GM18861 (cell line): ENCODE measurements around the gene KRTAP5-11.
"Not testable (repeated sequence)": the region's sequence is repeated elsewhere in the genome, so short reads cannot be mapped to it uniquely, and the experiment has no call there.

Experiments used
- ATAC-seq: cut with Tn5 transposase; IDR thresholded peaks from one replicate; pipeline ENCODE4 v1.9.1; 2021; ENCODE audit not compliant: unreplicated experiment

KRTAP5-11 gene

GRCh38 chr11:71557257-71557656, 25.4 kb downstream of the KRTAP5-11 start:
- ATAC-seq: no peak

- ATAC-seq: no peak
Measured at GRCh38 chr11:71556018-71556417, 26.7 kb downstream of the KRTAP5-11 start.

- ATAC-seq: no peak
Measured at GRCh38 chr11:71555508-71555907, 27.2 kb downstream of the KRTAP5-11 start.

- ATAC-seq: no peak
Measured at GRCh38 chr11:71554996-71555395, 27.7 kb downstream of the KRTAP5-11 start.

GRCh38 chr11:71551711-71552110, 31.0 kb downstream of the KRTAP5-11 start:
- ATAC-seq: no peak

- ATAC-seq: no peak
Measured at GRCh38 chr11:71548716-71549151, 33.9 kb downstream of the KRTAP5-11 start.

- no peak for ATAC-seq
Measured at GRCh38 chr11:71548120-71548519, 34.6 kb downstream of the KRTAP5-11 start, which contains the start of gene KRTAP5-9. Gene KRTAP5-9 (plus strand): TSS chr11:71548420. CDS start chr11:71548658, 238 bp downstream.

GRCh38 chr11:71545405-71545966, 37.2 kb downstream of the KRTAP5-11 start:
- ATAC-seq: no peak

GRCh38 chr11:71544525-71545214, 38.0 kb downstream of the KRTAP5-11 start:
- no peak for ATAC-seq

- ATAC-seq: no peak
Measured at GRCh38 chr11:71543866-71544265, 38.8 kb downstream of the KRTAP5-11 start.

- ATAC-seq: no peak
Measured at GRCh38 chr11:71542879-71543777, 39.5 kb downstream of the KRTAP5-11 start.

- ATAC-seq: no peak
Measured at GRCh38 chr11:71542382-71542781, 40.3 kb downstream of the KRTAP5-11 start.

GRCh38 chr11:71540521-71541304, 42.0 kb downstream of the KRTAP5-11 start:
- not testable (repeated sequence) for ATAC-seq

GRCh38 chr11:71539971-71540370, 42.7 kb downstream of the KRTAP5-11 start:
- not testable (repeated sequence) for ATAC-seq

GRCh38 chr11:71539017-71539416, 43.7 kb downstream of the KRTAP5-11 start:
- no peak for ATAC-seq

GRCh38 chr11:71538666-71538990, 44.0 kb downstream of the KRTAP5-11 start:
- no peak for ATAC-seq

GRCh38 chr11:71537977-71538665, 44.6 kb downstream of the KRTAP5-11 start, which contains the start of gene KRTAP5-8:
Gene KRTAP5-8 (plus strand): TSS chr11:71538025. CDS start chr11:71538056, 31 bp downstream.
- ATAC-seq: not testable (repeated sequence)

GRCh38 chr11:71537537-71537936, 45.1 kb downstream of the KRTAP5-11 start:
- ATAC-seq: no peak

GRCh38 chr11:71535825-71536224, 46.9 kb downstream of the KRTAP5-11 start:
- no peak for ATAC-seq
